HCT116 (cell line): ENCODE measurements around the gene COPS9. TPM values are rescaled to one million over a fixed set of nuclear protein-coding genes. Genes with fewer than 3 reads are reported as not detected.

Source experiments
- ATAC-seq: fragments of 200-7000 bp; cut with Tn5 transposase; 2 replicates; pipeline ENCODE4 v1.9.1; 2020; ENCODE audit warnings: mild to moderate bottlenecking, moderate library complexity
- BruUV-seq: library from RNA; stranded (reverse); fragments of 400-500 nt; replicated peaks from 2 replicates; lab custom pipeline; 2021; lab: Mats Ljungman, UMichigan
- CTCF ChIA-PET: fragments of 300-600 bp; sonication (Branson Sonifier 250); formaldehyde crosslinking; loops from one replicate; lab custom pipeline; 2021; ENCODE audit warnings: antibody characterized with exemption; lab: Charles Lee
- POLR2A ChIA-PET: fragments of 300-600, 350-600 bp; sonication (Branson Sonifier 250); formaldehyde crosslinking; loops from one replicate; lab custom pipeline; 2021; ENCODE audit warnings: antibody characterized with exemption; lab: Charles Lee
- RAD21 ChIA-PET, 2 experiments: fragments of 300-600 bp; sonication (Branson Sonifier 250); formaldehyde crosslinking; loops; one replicate each; lab custom pipeline; 2023; ENCODE audit warnings: low total read pairs in 2 of 2; ENCODE audit not compliant: uncharacterized antibody in 2 of 2, unreplicated experiment in 2 of 2, low non-redundant PET in 1 of 2; lab: Charles Lee
- DNase-seq: peaks from one replicate; pipeline ENCODE4 v3.0.0-alpha.2; 2010; ENCODE audit warnings: low read depth, low spot score
- H2AFZ ChIP-seq: fragments of 200-600 bp; shearing (Covaris generic), sonication (generic); 2 replicates; pipeline ENCODE4 v1.6.1; 2017; ENCODE audit warnings: low read depth, mixed run types, mixed read lengths, antibody characterized with exemption, low read length; ENCODE audit not compliant: poor library complexity, severe bottlenecking
- H3K27ac ChIP-seq: 2 replicates; pipeline ENCODE4 v1.5.1; 2012; ENCODE audit warnings: low read depth, low read length
- H3K27me3 ChIP-seq: fragments of 200-600 bp; sonication (generic); 2 replicates; pipeline ENCODE4 v1.6.1; 2016; ENCODE audit warnings: mixed run types, low read length, mixed read lengths; ENCODE audit not compliant: insufficient read depth
- H3K36me3 ChIP-seq, 2 experiments: fragments of 200-500 bp in 1 of 2; fragments of 200-600 bp in 1 of 2; sonication (Bioruptor generic) in 1 of 2; sonication (generic) in 1 of 2; 2 replicates each; pipeline versions ENCODE4 v1.5.1 to v1.6.1; 2014 to 2016; ENCODE audit warnings: low read length in 2 of 2, inconsistent platforms in 1 of 2, mixed read lengths in 1 of 2, mixed run types in 1 of 2; ENCODE audit not compliant: insufficient read depth in 2 of 2, control insufficient read depth in 1 of 2
- H3K4me1 ChIP-seq, 2 experiments: fragments of 200-600 bp in 1 of 2; sonication (generic) in 1 of 2; 2 replicates each; pipeline versions ENCODE4 v1.5.1 to v1.6.1; 2012 to 2017; ENCODE audit warnings: low read length in 2 of 2, inconsistent platforms in 1 of 2, mild to moderate bottlenecking in 1 of 2, mixed read lengths in 1 of 2, mixed run types in 1 of 2, moderate library complexity in 1 of 2; ENCODE audit not compliant: insufficient read depth in 2 of 2, control insufficient read depth in 1 of 2
- H3K4me2 ChIP-seq: fragments of 200-600 bp; sonication (generic); 2 replicates; pipeline ENCODE4 v1.6.1; 2017; ENCODE audit warnings: mixed run types, low read length, mixed read lengths
- H3K4me3 ChIP-seq, 2 experiments: fragments of 200-600 bp in 1 of 2; sonication (generic) in 1 of 2; replicated peaks in 1 of 2; 2 replicates each; pipeline ENCODE4 v1.5.1; 2011 to 2016; ENCODE audit warnings: low read length in 2 of 2, control low read depth in 1 of 2, low read depth in 1 of 2, mild to moderate bottlenecking in 1 of 2, mixed read lengths in 1 of 2, mixed run types in 1 of 2
- H3K79me2 ChIP-seq: fragments of 200-600 bp; sonication (generic); 2 replicates; pipeline ENCODE4 v1.6.1; 2017; ENCODE audit warnings: mild to moderate bottlenecking, mixed run types, low read length, moderate library complexity, mixed read lengths; ENCODE audit not compliant: insufficient read depth
- H3K9ac ChIP-seq: fragments of 200-600 bp; sonication (generic); 2 replicates; pipeline ENCODE4 v1.6.1; 2016; ENCODE audit warnings: low read length, mixed read lengths
- H3K9me2 ChIP-seq: fragments of 200-600 bp; sonication (generic), shearing (Covaris generic); 2 replicates; pipeline ENCODE4 v1.6.1; 2017; ENCODE audit warnings: mixed run types, mild to moderate bottlenecking, moderate library complexity; ENCODE audit not compliant: insufficient read depth
- H3K9me3 ChIP-seq, 2 experiments: fragments of 200-500 bp in 1 of 2; fragments of 200-600 bp in 1 of 2; sonication (Bioruptor generic) in 1 of 2; sonication (generic) in 1 of 2; 2 replicates each; pipeline ENCODE4 v1.6.1; 2014 to 2017; ENCODE audit warnings: low read length in 2 of 2, mixed read lengths in 2 of 2, inconsistent platforms in 1 of 2, low read depth in 1 of 2, mild to moderate bottlenecking in 1 of 2, mixed run types in 1 of 2, moderate library complexity in 1 of 2; ENCODE audit not compliant: control insufficient read depth in 1 of 2, insufficient read depth in 1 of 2
- H4K20me1 ChIP-seq: fragments of 200-600 bp; sonication (generic), shearing (Covaris generic); 2 replicates; pipeline ENCODE4 v1.6.1; 2017; ENCODE audit warnings: mixed run types, mild to moderate bottlenecking, moderate library complexity; ENCODE audit not compliant: insufficient read depth
- CTCF ChIP-seq, 3 experiments: fragments of 200-600 bp in 1 of 3; sonication (generic) in 1 of 3; IDR thresholded peaks in 2 of 3; conservative IDR thresholded peaks in 1 of 3; 2 replicates each; pipeline ENCODE4 v1.5.1; 2012 to 2017; ENCODE audit warnings: low read depth in 2 of 3, low read length in 2 of 3, antibody characterized with exemption in 1 of 3, borderline replicate concordance in 1 of 3, control low read depth in 1 of 3, mild to moderate bottlenecking in 1 of 3, mixed read lengths in 1 of 3, mixed run types in 1 of 3, moderate library complexity in 1 of 3; ENCODE audit not compliant: insufficient read depth in 1 of 3
- ELF1 ChIP-seq: IDR thresholded peaks from 2 replicates; pipeline ENCODE4 v1.6.1; 2012; ENCODE audit warnings: low read depth, borderline replicate concordance
- YY1 ChIP-seq: IDR thresholded peaks from 2 replicates; pipeline ENCODE4 v1.6.1; 2011; ENCODE audit warnings: low read length, low read depth, moderate library complexity, mild to moderate bottlenecking; ENCODE audit not compliant: insufficient replicate concordance; ENCODE audit errors: extremely low read depth
- ZFX ChIP-seq: fragments of 450-650 bp; IDR thresholded peaks from 2 replicates; pipeline ENCODE4 v1.6.1; 2017
- ZNF274 ChIP-seq: fragments of 200-500 bp; sonication (Bioruptor generic); IDR thresholded peaks from 2 replicates; pipeline ENCODE4 v1.6.1; 2014; ENCODE audit warnings: mild to moderate bottlenecking, low read depth, low read length, inconsistent platforms
- intact Hi-C: fragments of 100-400 bp; cut with micrococcal nuclease; formaldehyde crosslinking; loops from 2 replicates; pipeline ENCODE4 v1.10.0; 2022
- total RNA-seq: library from RNA; stranded (reverse); gene quantifications from one replicate; pipeline ENCODE4 v1.2.1, GENCODE V29; 2021; ENCODE audit not compliant: unreplicated experiment

COPS9 gene
- total RNA-seq, 1 experiment from 2014 or later, result 111 TPM

DNA sequence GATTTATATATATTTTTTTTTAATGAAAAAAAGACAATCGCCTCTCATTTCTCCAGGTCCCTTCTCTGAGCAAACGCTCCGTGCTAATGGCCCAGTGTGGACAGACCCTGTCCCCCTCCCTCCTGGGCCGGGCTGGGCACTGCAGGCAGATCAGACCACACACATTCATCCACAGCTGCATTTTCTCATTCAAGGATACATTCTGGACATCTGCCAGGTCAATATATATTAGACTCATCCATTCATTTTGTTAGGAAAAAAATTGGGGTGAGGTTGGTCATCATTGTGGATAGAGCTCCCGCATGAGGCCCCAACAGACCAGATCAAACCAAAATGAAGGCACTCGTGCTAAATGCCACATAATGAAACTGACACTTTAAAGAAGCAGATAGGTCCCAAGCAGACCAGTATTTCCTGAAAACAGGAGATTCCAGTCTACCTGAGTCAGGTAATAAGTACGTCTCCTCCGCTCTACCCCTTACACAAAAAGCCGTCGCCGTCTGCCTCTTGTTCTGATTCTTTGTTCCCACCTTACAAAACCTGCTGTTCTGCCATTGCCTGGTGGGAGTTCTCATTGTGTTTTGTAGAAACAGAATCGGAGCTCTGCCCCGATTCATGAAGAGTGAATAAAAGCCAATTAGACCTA lies 19.8 kb upstream of the COPS9 start:
- H4K20me1 ChIP-seq, result no peaks in the 10 kb centered on the region
- DNase-seq (no peak), ATAC-seq (no peak)
- no peaks in the 10 kb centered on the region for H3K4me1 ChIP-seq
- H2AFZ ChIP-seq, result no peak overlapping the region
- H3K4me2 ChIP-seq, result no peak overlapping the region
- TF ChIP-seq ZFX, result no peak
- no peak for TF ChIP-seq ELF1
- TF ChIP-seq YY1, result no peak
- no peak for TF ChIP-seq CTCF (IDR thresholded peaks at IDR 0.05 in 2 of 3, conservative IDR thresholded peaks at IDR 0.05 in 1 of 3; ENCODE audit: borderline replicate concordance in 1 of 3, insufficient read depth in 1 of 3, low read depth in 2 of 3, low read length in 2 of 3)
- TF ChIP-seq ZNF274, result no peak
- intact Hi-C loops, result no loop called here
- RAD21 ChIA-PET, result no interaction called here
- no TSS peak for BruUV-seq
- H3K36me3 ChIP-seq, result no peaks in the 10 kb centered on the region
- H3K9ac ChIP-seq, result no peak overlapping the region
- 0 out of 2 replicates have a peak, but pooled peaks cover 6% of the 10 kb centered on the region for H3K27me3 ChIP-seq
- H3K27ac ChIP-seq, result no peak overlapping the region
- CTCF ChIA-PET, result no interaction called here
- H3K79me2 ChIP-seq, result no peaks in the 10 kb centered on the region
- H3K4me3 ChIP-seq, result no peak overlapping the region
- H3K9me2 ChIP-seq, result no peaks in the 10 kb centered on the region
- H3K9me3 ChIP-seq, result no peaks in the 10 kb centered on the region
- POLR2A ChIA-PET, result no interaction called here
